ENCODE data around the gene PSEN1. TPM values are rescaled to one million over a fixed set of nuclear protein-coding genes. Genes with fewer than 3 reads are reported as not detected.

PSEN1 gene
- total RNA-seq, 1 donor from 2014 or later = 69.2 TPM

- peak within 1 kb of the TSS; percentile 64 for H3K4me3 ChIP-seq
- peaks cover 45% of the 10 kb centered on the region for H3K27me3 ChIP-seq (ENCODE audit: low read depth)
- intact Hi-C loops (cut with DNase I) = no loop called here
- H3K9me3 ChIP-seq = no peaks in the 10 kb centered on the region
- DNase-seq (no peak), ATAC-seq (peak; percentile 51 to 72)
- H3K27ac ChIP-seq = peak within 1 kb of the TSS; percentile 46
- H3K4me1 ChIP-seq = peaks cover 52% of the 10 kb centered on the region
- TF ChIP-seq CTCF (IDR thresholded peaks at IDR 0.05) = no peak
- H3K36me3 ChIP-seq = no peaks in the 10 kb centered on the region
These were observed 101.0 kb downstream of the PSEN1 start, which contains the start of gene PAPLN for GRCh38 chr14:73237219-73237785. Gene PAPLN, plus strand, starts transcription at chr14:73237506. Its CDS starts 2,273 bp downstream, at chr14:73239779.

GRCh38 chr14:73237786-73238423 is 101.6 kb downstream of the PSEN1 start:
- Histone ChIP-seq H3K4me3 (peak overlapping the region; percentile 64), H3K9me3 (no peaks in the 10 kb centered on the region), H3K27me3 (ENCODE audit: low read depth) (peaks cover 45% of the 10 kb centered on the region), H3K36me3 (no peaks in the 10 kb centered on the region), H3K4me1 (peaks cover 48% of the 10 kb centered on the region), H3K27ac (peak overlapping the region; percentile 46)
- no peak for DNase-seq
- no peak for TF ChIP-seq CTCF (IDR thresholded peaks at IDR 0.05)
- ATAC-seq = peak; percentile 48 to 63
- intact Hi-C loops (cut with DNase I) = no loop called here

- intact Hi-C loops (cut with DNase I) = no loop called here
- DNase-seq = no peak
- ATAC-seq = peak; percentile 7 to 53
- peak overlapping the region; percentile 46 for H3K27ac ChIP-seq
- no peak for TF ChIP-seq CTCF (IDR thresholded peaks at IDR 0.05)
- H3K4me3 ChIP-seq = peak overlapping the region; percentile 64
- peaks cover 49% of the 10 kb centered on the region for H3K27me3 ChIP-seq (ENCODE audit: low read depth)
- H3K4me1 ChIP-seq = peaks cover 48% of the 10 kb centered on the region
- no peaks in the 10 kb centered on the region for H3K9me3 ChIP-seq
- H3K36me3 ChIP-seq = no peaks in the 10 kb centered on the region
These were observed 102.1 kb downstream of the PSEN1 start for GRCh38 chr14:73238424-73238852.

GRCh38 chr14:73238941-73239340 is 102.6 kb downstream of the PSEN1 start:
- H3K27ac ChIP-seq = no peak overlapping the region

More at GRCh38 chr14:73238941-73239340, 102.6 kb downstream of the PSEN1 start:
- TF ChIP-seq CTCF (IDR thresholded peaks at IDR 0.05) = no peak
- H3K27me3 ChIP-seq (ENCODE audit: low read depth) = peaks cover 49% of the 10 kb centered on the region
- H3K9me3 ChIP-seq = no peaks in the 10 kb centered on the region
- DNase-seq (no peak), ATAC-seq (peak; percentile 6 to 13)
- no peaks in the 10 kb centered on the region for H3K36me3 ChIP-seq
- peaks cover 48% of the 10 kb centered on the region for H3K4me1 ChIP-seq
- intact Hi-C loops (cut with DNase I) = no loop called here
- H3K4me3 ChIP-seq = peak overlapping the region; percentile 64
